ENCODE measurements around the gene ZBTB48.
"Not testable (repeated sequence)": the region's sequence is repeated elsewhere in the genome, so short reads cannot be mapped to it uniquely, and the experiment has no call there.

The ZBTB48 gene

GRCh38 chr1:6554907-6555778 lies 24.7 kb upstream of the ZBTB48 start, which contains the start of gene TAS1R1:
TAS1R1 (plus strand) TSS chr1:6555307; CDS start chr1:6555374, 67 bp downstream.
- no peak for DNase-seq (ENCODE audit: low read depth)
- TF ChIP-seq CTCF (IDR thresholded peaks at IDR 0.05; ENCODE audit: low read depth, low read length, missing control alignments), result no peak
- H3K4me3 ChIP-seq (ENCODE audit: low read depth, low read length), result peak within 1 kb of the TSS; percentile 96
- in situ Hi-C loops (cut with HindIII; ENCODE audit: low sequenced_read_pairs), result no loop called here

- TF ChIP-seq CTCF (IDR thresholded peaks at IDR 0.05; ENCODE audit: low read depth, low read length, missing control alignments), result no peak
- in situ Hi-C loops (cut with HindIII; ENCODE audit: low sequenced_read_pairs), result no loop called here
- DNase-seq (ENCODE audit: low read depth), result no peak
- no peak overlapping the region for H3K4me3 ChIP-seq (ENCODE audit: low read depth, low read length)
Measured at GRCh38 chr1:6557597-6557996, 22.2 kb upstream of the ZBTB48 start.

GRCh38 chr1:6559161-6559560 lies 20.6 kb upstream of the ZBTB48 start:
- H3K4me3 ChIP-seq (ENCODE audit: low read depth, low read length); DNase-seq (ENCODE audit: low read depth); in situ Hi-C loops (cut with HindIII; ENCODE audit: low sequenced_read_pairs): not testable (repeated sequence)

- in situ Hi-C loops (cut with HindIII; ENCODE audit: low sequenced_read_pairs), result no loop called here
- no peak for DNase-seq (ENCODE audit: low read depth)
- no peak for TF ChIP-seq CTCF (IDR thresholded peaks at IDR 0.05; ENCODE audit: low read depth, low read length, missing control alignments)
- no peak overlapping the region for H3K4me3 ChIP-seq (ENCODE audit: low read depth, low read length)
Measured at GRCh38 chr1:6560267-6560666, 19.5 kb upstream of the ZBTB48 start.

GRCh38 chr1:6569033-6569432 lies 10.8 kb upstream of the ZBTB48 start:
- DNase-seq (ENCODE audit: low read depth), result no peak
- no peak overlapping the region for H3K4me3 ChIP-seq (ENCODE audit: low read depth, low read length)
- TF ChIP-seq CTCF (IDR thresholded peaks at IDR 0.05; ENCODE audit: low read depth, low read length, missing control alignments), result no peak
- in situ Hi-C loops (cut with HindIII; ENCODE audit: low sequenced_read_pairs), result no loop called here

GRCh38 chr1:6570100-6570499 lies 9.7 kb upstream of the ZBTB48 start:
- no peak overlapping the region for H3K4me3 ChIP-seq (ENCODE audit: low read depth, low read length)
- in situ Hi-C loops (cut with HindIII; ENCODE audit: low sequenced_read_pairs), result no loop called here
- no peak for TF ChIP-seq CTCF (IDR thresholded peaks at IDR 0.05; ENCODE audit: low read depth, low read length, missing control alignments)
- DNase-seq (ENCODE audit: low read depth), result no peak

- in situ Hi-C loops (cut with HindIII; ENCODE audit: low sequenced_read_pairs), result no loop called here
- no peak for TF ChIP-seq CTCF (IDR thresholded peaks at IDR 0.05; ENCODE audit: low read depth, low read length, missing control alignments)
- H3K4me3 ChIP-seq (ENCODE audit: low read depth, low read length), result no peak overlapping the region
- DNase-seq (ENCODE audit: low read depth), result no peak
Measured at GRCh38 chr1:6570987-6571386, 8.8 kb upstream of the ZBTB48 start.
